Activated CD8-positive, alpha-beta T cell treated with anti-CD3 and anti-CD28 coated beads for 36 hours (primary cell): Measurements from ENCODE around the gene CENPK. TPM values are rescaled to one million over a fixed set of nuclear protein-coding genes. Genes with fewer than 3 reads are reported as not detected.

Source experiments
- ATAC-seq: fragments of 200-7000 bp; cut with Tn5 transposase; one replicate; pipeline ENCODE4 v1.10.0; 2021; ENCODE audit warnings: mild to moderate bottlenecking, moderate library complexity
- CTCF ChIA-PET: fragments of 350-600 bp; sonication (Branson Sonifier 250); formaldehyde crosslinking; loops from one replicate; lab custom pipeline; 2021; ENCODE audit warnings: antibody characterized with exemption; lab: Charles Lee
- POLR2A ChIA-PET: fragments of 350-600 bp; sonication (Branson Sonifier 250); formaldehyde crosslinking; loops from one replicate; lab custom pipeline; 2021; ENCODE audit warnings: antibody characterized with exemption; lab: Charles Lee
- DNase-seq: peaks from one replicate; pipeline ENCODE4 v3.0.0-alpha.2; 2020
- H3K27ac Mint-ChIP-seq: one replicate; pipeline ENCODE4 v1.8.0; 2021; ENCODE audit warnings: mild to moderate bottlenecking, mixed read lengths
- H3K27me3 Mint-ChIP-seq: one replicate; pipeline ENCODE4 v1.8.0; 2021; ENCODE audit warnings: mixed read lengths
- H3K36me3 Mint-ChIP-seq: one replicate; pipeline ENCODE4 v1.8.0; 2021; ENCODE audit warnings: low read depth, mixed read lengths
- H3K4me1 Mint-ChIP-seq: one replicate; pipeline ENCODE4 v1.8.0; 2021; ENCODE audit warnings: low read depth, mixed read lengths
- H3K4me3 Mint-ChIP-seq: one replicate; pipeline ENCODE4 v1.8.0; 2021; ENCODE audit warnings: mild to moderate bottlenecking, moderate library complexity, mixed read lengths
- H3K9me3 Mint-ChIP-seq: one replicate; pipeline ENCODE4 v1.8.0; 2021; ENCODE audit warnings: mixed read lengths
- intact Hi-C: fragments of 100-400 bp; cut with micrococcal nuclease; formaldehyde crosslinking; loops from one replicate; pipeline ENCODE4 v1.10.0; 2022
- total RNA-seq, 2 experiments: library from RNA; stranded (reverse); gene quantifications; one replicate each; pipeline ENCODE4 v1.2.3, GENCODE V29; 2021
- TF ChIP-seq, protein P1 (sequence below): fragments of 200-600 bp; IDR thresholded peaks from one replicate; pipeline ENCODE4 v1.8.0; 2022; ENCODE audit warnings: antibody characterized with exemption, mild to moderate bottlenecking

The CENPK gene
- total RNA-seq, 2 experiments from 2014 or later, result 70.9 to 79.2 TPM

DNA sequence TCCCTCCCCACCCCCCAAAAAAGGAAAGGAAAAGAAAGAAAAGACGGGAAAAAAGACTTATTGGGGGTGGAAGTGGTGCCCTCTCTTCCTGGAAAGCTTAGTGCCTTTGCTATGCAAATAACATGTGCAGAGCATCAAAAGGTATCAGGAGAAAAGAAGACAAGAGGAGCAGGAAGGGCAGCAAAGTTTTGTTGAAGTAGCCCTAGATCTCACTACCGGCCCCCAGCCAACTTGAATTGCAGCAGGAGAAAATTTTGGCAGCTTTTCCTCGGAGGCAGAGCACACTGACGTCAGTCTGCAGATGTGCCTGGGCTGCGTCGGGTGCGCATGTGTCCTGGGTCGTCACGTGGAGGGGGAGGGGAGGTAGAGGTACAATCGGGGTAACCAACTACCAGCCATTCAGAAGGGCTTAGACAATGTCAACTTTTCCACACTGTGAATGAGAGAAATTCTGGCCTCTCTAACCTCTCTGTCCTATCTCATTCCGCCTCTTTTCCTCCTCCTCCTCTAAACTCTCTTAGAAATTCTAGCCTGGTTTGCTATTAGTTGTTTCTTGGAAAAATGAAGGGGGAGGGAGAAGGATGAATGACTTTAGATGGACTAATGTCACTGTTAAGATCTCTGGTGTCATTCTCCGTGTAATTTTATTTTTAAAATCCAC lies 81.2 kb downstream of the CENPK start, which contains the start of gene ADAMTS6:
ADAMTS6 (minus strand) TSS at position 286 of the 661 bp plus-strand sequence. CDS start 8,247 bp downstream, outside the sequence.
- peak; percentile 94 for ATAC-seq
- Mint-ChIP-seq H3K27me3 (no peaks in the 10 kb centered on the region), H3K9me3 (no peaks in the 10 kb centered on the region), H3K36me3 (no peaks in the 10 kb centered on the region), H3K4me1 (peaks cover 7% of the 10 kb centered on the region), H3K27ac (peak within 1 kb of the TSS; percentile 85), H3K4me3 (no peak within 1 kb of the TSS)
- ChIA-PET POLR2A (interaction anchor here (0.6 to 1.6 kb wide), 4 partner anchors 69 to 406 kb away, joined by 3 to 7 read pairs (median 3); no protein-coding TSS in a partner anchor), CTCF (interaction anchor here (1.0 to 5.2 kb wide), 12 partner anchors 7 to 847 kb away, joined by 3 to 45 read pairs (median 9); no protein-coding TSS in a partner anchor)
- peak; percentile 92 for DNase-seq
- TF ChIP-seq, protein P1, sequence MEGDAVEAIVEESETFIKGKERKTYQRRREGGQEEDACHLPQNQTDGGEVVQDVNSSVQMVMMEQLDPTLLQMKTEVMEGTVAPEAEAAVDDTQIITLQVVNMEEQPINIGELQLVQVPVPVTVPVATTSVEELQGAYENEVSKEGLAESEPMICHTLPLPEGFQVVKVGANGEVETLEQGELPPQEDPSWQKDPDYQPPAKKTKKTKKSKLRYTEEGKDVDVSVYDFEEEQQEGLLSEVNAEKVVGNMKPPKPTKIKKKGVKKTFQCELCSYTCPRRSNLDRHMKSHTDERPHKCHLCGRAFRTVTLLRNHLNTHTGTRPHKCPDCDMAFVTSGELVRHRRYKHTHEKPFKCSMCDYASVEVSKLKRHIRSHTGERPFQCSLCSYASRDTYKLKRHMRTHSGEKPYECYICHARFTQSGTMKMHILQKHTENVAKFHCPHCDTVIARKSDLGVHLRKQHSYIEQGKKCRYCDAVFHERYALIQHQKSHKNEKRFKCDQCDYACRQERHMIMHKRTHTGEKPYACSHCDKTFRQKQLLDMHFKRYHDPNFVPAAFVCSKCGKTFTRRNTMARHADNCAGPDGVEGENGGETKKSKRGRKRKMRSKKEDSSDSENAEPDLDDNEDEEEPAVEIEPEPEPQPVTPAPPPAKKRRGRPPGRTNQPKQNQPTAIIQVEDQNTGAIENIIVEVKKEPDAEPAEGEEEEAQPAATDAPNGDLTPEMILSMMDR, result no peak
- intact Hi-C loops, result loop anchor here (2.0 to 10.0 kb wide), 4 partner anchors 379 to 847 kb away; no protein-coding TSS in a partner anchor

DNA sequence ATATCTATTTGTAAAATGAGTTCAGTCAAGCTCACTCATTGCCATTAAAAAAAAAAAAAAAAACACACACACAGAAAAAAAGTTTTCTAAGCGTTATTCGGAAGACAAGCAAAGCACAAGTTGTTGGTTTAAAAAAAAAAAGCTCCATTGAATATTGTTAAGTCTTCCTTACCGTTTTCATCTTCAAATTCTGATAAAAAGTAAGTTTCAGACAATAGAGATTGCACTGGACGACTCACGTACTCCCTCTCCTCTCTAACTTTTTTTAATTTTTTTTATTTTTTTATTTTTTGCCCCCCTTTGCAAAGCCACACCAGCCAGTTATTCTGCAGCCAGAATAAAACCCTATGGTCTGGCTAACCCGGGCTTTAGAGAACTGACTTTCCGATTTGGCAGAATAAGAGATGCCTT lies 81.8 kb downstream of the CENPK start:
- Mint-ChIP-seq H3K27ac (peak overlapping the region; percentile 85), H3K4me1 (peaks cover 8% of the 10 kb centered on the region), H3K4me3 (no peak overlapping the region), H3K27me3 (no peaks in the 10 kb centered on the region), H3K36me3 (no peaks in the 10 kb centered on the region), H3K9me3 (no peaks in the 10 kb centered on the region)
- DNase-seq, result no peak
- ChIA-PET CTCF (interaction anchor here (0.7 to 5.2 kb wide), 6 partner anchors 379 to 846 kb away, joined by 3 to 45 read pairs (median 12); no protein-coding TSS in a partner anchor), POLR2A (interaction anchor here (0.9 to 1.6 kb wide), 2 partner anchors 378 to 405 kb away, joined by 3 to 7 read pairs; no protein-coding TSS in a partner anchor)
- ATAC-seq, result no peak
- TF ChIP-seq, protein P1, result no peak
- intact Hi-C loops, result loop anchor here (5.0 to 10.0 kb wide), 3 partner anchors 379 to 846 kb away; no protein-coding TSS in a partner anchor

DNA sequence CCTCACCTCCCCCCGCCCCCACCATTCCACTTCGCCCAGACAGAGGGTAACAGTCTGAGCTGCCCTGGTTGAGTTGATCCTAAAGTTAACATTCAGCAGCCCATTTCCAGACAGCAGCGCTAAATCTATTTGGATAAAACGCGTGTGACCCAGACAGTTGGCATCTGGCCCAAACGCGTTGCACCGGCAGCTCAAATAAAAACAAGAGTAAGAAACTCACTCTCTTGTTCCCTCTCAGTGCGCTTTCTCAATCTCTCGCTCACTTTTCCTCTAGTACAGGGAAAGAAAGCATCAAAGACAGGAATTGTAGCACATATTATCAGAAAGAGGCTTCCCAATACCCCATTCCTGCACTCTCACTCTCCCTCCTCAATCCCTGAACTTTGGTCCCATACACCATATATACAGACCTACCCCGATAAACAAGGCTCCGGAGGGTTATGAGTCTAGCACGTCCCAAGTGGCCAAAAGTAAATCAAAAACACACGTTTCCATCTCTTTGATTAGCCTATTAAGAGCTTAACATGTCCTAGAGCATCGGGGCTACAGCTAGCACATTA lies 82.6 kb downstream of the CENPK start:
- DNase-seq (peak; percentile 62), ATAC-seq (peak; percentile 32)
- Mint-ChIP-seq H3K4me1 (peaks cover 10% of the 10 kb centered on the region), H3K27me3 (no peaks in the 10 kb centered on the region), H3K36me3 (no peaks in the 10 kb centered on the region), H3K9me3 (no peaks in the 10 kb centered on the region), H3K4me3 (no peak overlapping the region), H3K27ac (no peak overlapping the region)
- ChIA-PET CTCF (interaction anchor here (0.7 to 5.2 kb wide), 6 partner anchors 378 to 845 kb away, joined by 3 to 45 read pairs (median 12); no protein-coding TSS in a partner anchor), POLR2A (interaction anchor here (0.6 to 1.6 kb wide), 2 partner anchors 82 to 377 kb away, joined by 3 to 7 read pairs; partner anchors contain the start of genes CENPK and PPWD1)
- intact Hi-C loops, result loop anchor here (5.0 to 10.0 kb wide), 3 partner anchors 378 to 846 kb away; no protein-coding TSS in a partner anchor
- TF ChIP-seq, protein P1, result no peak

DNA sequence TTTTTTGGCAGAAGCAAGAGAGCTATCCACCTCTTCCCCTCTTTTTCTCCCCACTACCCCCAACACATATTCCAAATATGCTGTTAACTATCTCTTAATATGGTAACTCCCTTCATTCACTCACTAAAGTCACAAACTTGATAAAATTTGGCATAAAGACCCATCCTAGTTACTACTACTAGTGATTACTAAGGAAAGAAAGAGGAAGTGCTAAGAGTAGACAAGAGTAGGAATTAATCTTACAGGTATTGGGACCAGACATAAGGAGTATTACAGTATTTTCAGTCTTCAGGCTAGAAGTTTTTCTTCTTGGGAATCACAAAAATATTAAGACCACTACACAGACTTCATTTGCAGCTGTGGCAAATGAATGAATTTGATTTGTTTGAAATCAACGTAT lies 83.4 kb downstream of the CENPK start:
- ATAC-seq, result no peak
- no peak for DNase-seq
- H3K4me3 Mint-ChIP-seq, result no peak overlapping the region
- ChIA-PET CTCF (interaction anchor here (5.2 kb wide), 1 partner anchor 377 kb away, joined by 39 read pairs; no protein-coding TSS in a partner anchor), POLR2A (no interaction called here)
- H3K27me3 Mint-ChIP-seq, result no peaks in the 10 kb centered on the region
- H3K27ac Mint-ChIP-seq, result no peak overlapping the region
- TF ChIP-seq, protein P1, result no peak
- H3K9me3 Mint-ChIP-seq, result no peaks in the 10 kb centered on the region
- intact Hi-C loops, result no loop called here
- peaks cover 10% of the 10 kb centered on the region for H3K4me1 Mint-ChIP-seq
- no peaks in the 10 kb centered on the region for H3K36me3 Mint-ChIP-seq
